GM10266 (cell line): ENCODE data around the gene CTAG2.

Experiments
- DNase-seq: peaks from one replicate; pipeline ENCODE4 v3.0.0; 2012; ENCODE audit errors: extremely low spot score
- TF ChIP-seq, protein P1 (sequence below): IDR thresholded peaks from 2 replicates; pipeline ENCODE4 v1.5.1; 2012; ENCODE audit warnings: mild to moderate bottlenecking, low read depth; ENCODE audit not compliant: control insufficient read depth, insufficient read depth; ENCODE audit errors: missing control alignments

The CTAG2 gene

GRCh38 chrX:154661170-154661569 is 7.8 kb upstream of the CTAG2 start:
- TF ChIP-seq, protein P1, sequence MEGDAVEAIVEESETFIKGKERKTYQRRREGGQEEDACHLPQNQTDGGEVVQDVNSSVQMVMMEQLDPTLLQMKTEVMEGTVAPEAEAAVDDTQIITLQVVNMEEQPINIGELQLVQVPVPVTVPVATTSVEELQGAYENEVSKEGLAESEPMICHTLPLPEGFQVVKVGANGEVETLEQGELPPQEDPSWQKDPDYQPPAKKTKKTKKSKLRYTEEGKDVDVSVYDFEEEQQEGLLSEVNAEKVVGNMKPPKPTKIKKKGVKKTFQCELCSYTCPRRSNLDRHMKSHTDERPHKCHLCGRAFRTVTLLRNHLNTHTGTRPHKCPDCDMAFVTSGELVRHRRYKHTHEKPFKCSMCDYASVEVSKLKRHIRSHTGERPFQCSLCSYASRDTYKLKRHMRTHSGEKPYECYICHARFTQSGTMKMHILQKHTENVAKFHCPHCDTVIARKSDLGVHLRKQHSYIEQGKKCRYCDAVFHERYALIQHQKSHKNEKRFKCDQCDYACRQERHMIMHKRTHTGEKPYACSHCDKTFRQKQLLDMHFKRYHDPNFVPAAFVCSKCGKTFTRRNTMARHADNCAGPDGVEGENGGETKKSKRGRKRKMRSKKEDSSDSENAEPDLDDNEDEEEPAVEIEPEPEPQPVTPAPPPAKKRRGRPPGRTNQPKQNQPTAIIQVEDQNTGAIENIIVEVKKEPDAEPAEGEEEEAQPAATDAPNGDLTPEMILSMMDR: no peak
- no peak for DNase-seq

- DNase-seq: no peak
- TF ChIP-seq, protein P1: no peak
Observed at GRCh38 chrX:154660541-154660940, 7.2 kb upstream of the CTAG2 start.

DNA sequence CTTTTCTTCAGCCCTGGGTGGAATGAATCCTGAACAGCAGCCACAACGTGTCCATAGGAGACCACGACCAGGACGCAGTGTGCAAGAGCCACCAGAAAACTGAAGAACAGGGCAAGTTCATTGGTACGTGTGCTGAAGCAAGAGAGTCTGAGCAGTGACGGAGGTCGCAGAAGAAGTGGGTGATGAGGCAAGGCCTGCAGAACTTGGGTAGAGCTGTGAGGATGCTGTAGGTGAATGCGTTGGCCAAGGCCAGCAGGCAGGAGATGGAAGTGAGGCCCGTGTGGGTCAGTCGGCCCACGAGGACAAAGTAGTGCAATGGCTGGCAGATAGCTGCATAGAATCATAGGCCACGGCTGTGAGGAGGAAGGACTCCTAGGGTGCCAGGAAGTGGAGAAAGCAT is 5.6 kb upstream of the CTAG2 start:
- TF ChIP-seq, protein P1: no peak
- no peak for DNase-seq

- DNase-seq: no peak
- TF ChIP-seq, protein P1: no peak
Observed at GRCh38 chrX:154658187-154658586, 4.8 kb upstream of the CTAG2 start.

DNA sequence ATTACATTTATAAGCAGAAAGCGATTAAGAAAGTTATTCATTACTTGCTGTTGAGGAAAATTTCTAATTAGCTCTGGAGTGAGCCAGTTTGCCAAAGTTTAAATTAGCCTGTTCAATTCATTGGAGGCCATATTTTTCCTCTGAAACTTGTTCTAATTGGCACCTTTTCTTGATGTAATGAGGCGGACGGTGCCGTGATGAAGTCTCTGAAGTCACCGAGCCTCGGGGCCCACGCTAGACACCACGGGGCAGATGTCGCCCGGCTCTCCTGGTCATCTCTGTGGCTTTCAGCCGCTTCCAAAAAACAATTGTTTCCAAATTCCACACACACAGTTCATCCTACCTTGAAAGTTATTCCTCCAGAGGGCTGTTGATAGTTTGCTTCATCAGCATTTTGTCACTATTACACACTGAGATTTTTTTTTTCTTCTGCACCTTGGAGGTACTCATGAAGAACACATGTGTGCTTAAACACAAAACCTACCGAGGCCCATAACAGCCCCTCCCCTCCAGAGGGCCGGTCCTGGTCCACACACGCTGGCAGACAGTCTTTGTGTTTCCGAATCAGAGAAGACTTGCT is 3.9 kb upstream of the CTAG2 start:
- no peak for DNase-seq
- TF ChIP-seq, protein P1: no peak

GRCh38 chrX:154655786-154656185 is 2.4 kb upstream of the CTAG2 start:
- TF ChIP-seq, protein P1: no peak
- DNase-seq: no peak

DNA sequence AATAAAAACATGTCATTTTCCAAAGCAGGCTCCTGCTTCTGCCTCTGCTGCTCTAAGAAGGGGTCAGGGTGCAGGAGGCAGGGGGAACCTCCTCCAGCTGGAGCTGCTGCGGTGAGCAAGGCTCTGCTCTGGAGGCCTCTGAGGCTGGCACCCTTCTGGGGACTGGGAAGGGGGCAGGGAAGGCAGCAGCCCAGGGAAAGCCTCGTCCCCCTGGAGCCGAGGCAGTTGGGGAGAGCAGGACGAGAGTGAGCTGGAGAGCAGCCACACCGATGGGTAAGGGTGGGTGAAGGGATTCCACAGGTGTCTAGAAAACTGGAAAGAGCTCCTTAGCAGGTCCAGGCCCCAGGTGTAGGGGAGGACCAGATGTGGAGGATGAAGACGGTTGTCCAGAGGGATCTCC is 2.0 kb upstream of the CTAG2 start:
- no peak for DNase-seq
- TF ChIP-seq, protein P1: no peak
